ENCODE results near the gene KASH5. TPM values are rescaled to one million over a fixed set of nuclear protein-coding genes. Genes with fewer than 3 reads are reported as not detected.

The KASH5 gene
- total and polyA plus RNA-seq, 2 donors (not counting 1 experiment from before 2014, with no cell fraction given), result 0.67 to 0.74 TPM

GRCh38 chr19:49418511-49418910 is 30.5 kb downstream of the KASH5 start:
- Histone ChIP-seq H3K4me2 (replicated peaks; ENCODE audit: low read depth, low read length, poor library complexity, severe bottlenecking) (no peak overlapping the region), H3K4me1 (ENCODE audit: control insufficient read depth in 2 of 2, insufficient read depth in 2 of 2, low read length in 2 of 2) (peaks cover 35 to 49% of the 10 kb centered on the region in 2 donors), H3K9me3 (ENCODE audit: control extremely low read depth in 1 of 3, control insufficient read depth in 2 of 3, insufficient read depth in 1 of 3, low read length in 2 of 3) (peaks cover 0 to 26% (median 0%) of the 10 kb centered on the region in 3 donors), H3K79me2 (ENCODE audit: control insufficient read depth, insufficient read depth, low read length) (no peaks in the 10 kb centered on the region), H3K9ac (ENCODE audit: low read length) (no peak overlapping the region), H2AFZ (ENCODE audit: insufficient read depth, low read depth, low read length, poor library complexity, severe bottlenecking) (no peak overlapping the region), H3K36me3 (replicated peaks in 1 of 2; ENCODE audit: control extremely low read depth in 1 of 2, control insufficient read depth in 1 of 2, extremely low read depth in 1 of 2, insufficient read depth in 2 of 2, low read length in 1 of 2) (no peaks in the 10 kb centered on the region), H3K4me3 (ENCODE audit: control extremely low read depth in 1 of 5, extremely low read depth in 1 of 5, insufficient read depth in 1 of 5, low read depth in 2 of 5, low read length in 4 of 5) (no peak overlapping the region), H3K27ac (ENCODE audit: low read length in 2 of 2) (no peak overlapping the region), H4K20me1 (ENCODE audit: control insufficient read depth, insufficient read depth, low read length, poor library complexity, severe bottlenecking) (no peaks in the 10 kb centered on the region), H3K27me3 (replicated peaks in 1 of 4; ENCODE audit: control extremely low read depth in 1 of 4, control insufficient read depth in 3 of 4, insufficient read depth in 4 of 4, low read length in 3 of 4) (peaks cover 0 to 72% (median 46%) of the 10 kb centered on the region in 4 experiments)
- ATAC-seq (ENCODE audit: low read depth) (no peak), DNase-seq (no peak)
- H3K9me3 Mint-ChIP-seq (ENCODE audit: insufficient read depth), result no peaks in the 10 kb centered on the region
- no peak overlapping the region for H3K4me3 Mint-ChIP-seq
- H3K4me1 Mint-ChIP-seq, result peaks cover 43% of the 10 kb centered on the region
- TF ChIP-seq CTCF (IDR thresholded peaks at IDR 0.05), result no peak
- no peak for TF ChIP-seq EZH2 (IDR thresholded peaks at IDR 0.05; ENCODE audit: borderline replicate concordance, insufficient read depth, low read depth, low read length, poor library complexity, severe bottlenecking)
- H3K27ac Mint-ChIP-seq, result no peak overlapping the region
- POLR2A ChIA-PET, result no interaction called here
- intact Hi-C loops (cut with micrococcal nuclease), result no loop called here
- H3K27me3 Mint-ChIP-seq, result peaks cover 52% of the 10 kb centered on the region
- WGBS (ENCODE audit: insufficient coverage), result 100% methylated on average over 1 of the region's 5 CpGs
- CTCF ChIA-PET, result interaction anchor here (1.2 to 2.1 kb wide), 3 partner anchors 11 to 27 kb away, joined by 5 to 8 read pairs (median 6); no protein-coding TSS in a partner anchor

- H3K36me3 ChIP-seq (replicated peaks in 1 of 2; ENCODE audit: control extremely low read depth in 1 of 2, control insufficient read depth in 1 of 2, extremely low read depth in 1 of 2, insufficient read depth in 2 of 2, low read length in 1 of 2), result no peaks in the 10 kb centered on the region
- CTCF ChIA-PET, result interaction anchor here (0.6 to 2.1 kb wide), 4 partner anchors 10 to 28 kb away, joined by 3 to 8 read pairs (median 6); no protein-coding TSS in a partner anchor
- no peak overlapping the region for H3K4me3 Mint-ChIP-seq
- H4K20me1 ChIP-seq (ENCODE audit: control insufficient read depth, insufficient read depth, low read length, poor library complexity, severe bottlenecking), result no peaks in the 10 kb centered on the region
- no peak overlapping the region for H2AFZ ChIP-seq (ENCODE audit: insufficient read depth, low read depth, low read length, poor library complexity, severe bottlenecking)
- peaks cover 45% of the 10 kb centered on the region for H3K4me1 Mint-ChIP-seq
- H3K9me3 ChIP-seq (ENCODE audit: control extremely low read depth in 1 of 3, control insufficient read depth in 2 of 3, insufficient read depth in 1 of 3, low read length in 2 of 3), result peaks cover 0 to 26% (median 0%) of the 10 kb centered on the region in 3 donors
- intact Hi-C loops (cut with micrococcal nuclease), result no loop called here
- peaks cover 58% of the 10 kb centered on the region for H3K27me3 Mint-ChIP-seq
- 81% methylated on average over 2 of the region's 2 CpGs for WGBS (ENCODE audit: insufficient coverage)
- no peak overlapping the region for H3K27ac ChIP-seq (ENCODE audit: low read length in 2 of 2)
- peaks cover 0 to 78% (median 51%) of the 10 kb centered on the region in 4 experiments for H3K27me3 ChIP-seq (replicated peaks in 1 of 4; ENCODE audit: control extremely low read depth in 1 of 4, control insufficient read depth in 3 of 4, insufficient read depth in 4 of 4, low read length in 3 of 4)
- POLR2A ChIA-PET, result interaction anchor here (0.6 kb wide), 1 partner anchor 27 kb away, joined by 3 read pairs; no protein-coding TSS in a partner anchor
- no peaks in the 10 kb centered on the region for H3K79me2 ChIP-seq (ENCODE audit: control insufficient read depth, insufficient read depth, low read length)
- no peak for TF ChIP-seq EZH2 (IDR thresholded peaks at IDR 0.05; ENCODE audit: borderline replicate concordance, insufficient read depth, low read depth, low read length, poor library complexity, severe bottlenecking)
- no peak for TF ChIP-seq CTCF (IDR thresholded peaks at IDR 0.05)
- no peak overlapping the region for H3K4me2 ChIP-seq (replicated peaks; ENCODE audit: low read depth, low read length, poor library complexity, severe bottlenecking)
- DNase-seq, result no peak
- peaks cover 40 to 51% of the 10 kb centered on the region in 2 donors for H3K4me1 ChIP-seq (ENCODE audit: control insufficient read depth in 2 of 2, insufficient read depth in 2 of 2, low read length in 2 of 2)
- H3K4me3 ChIP-seq (ENCODE audit: control extremely low read depth in 1 of 5, extremely low read depth in 1 of 5, insufficient read depth in 1 of 5, low read depth in 2 of 5, low read length in 4 of 5), result no peak overlapping the region
- ATAC-seq (ENCODE audit: low read depth), result no peak
- no peaks in the 10 kb centered on the region for H3K9me3 Mint-ChIP-seq (ENCODE audit: insufficient read depth)
- H3K27ac Mint-ChIP-seq, result no peak overlapping the region
- H3K9ac ChIP-seq (ENCODE audit: low read length), result no peak overlapping the region
Measured at GRCh38 chr19:49419173-49419572, 31.1 kb downstream of the KASH5 start.

Data from B cell (primary cell).